BE2C (cell line): ENCODE results near the gene MTFR1L.
A peak's percentile ranks its signal among the peaks of the same experiment; 100 is the strongest.

Source experiments
- DNase-seq: peaks from one replicate; pipeline ENCODE4 v3.0.0-alpha.2; 2020
- H3K27me3 ChIP-seq: fragments of 250-450 bp; sonication (Bioruptor Pico); 2 replicates; pipeline ENCODE4 v1.5.1; 2020; ENCODE audit warnings: mild to moderate bottlenecking
- H3K36me3 ChIP-seq: fragments of 250-450 bp; sonication (Bioruptor Pico); 2 replicates; pipeline ENCODE4 v1.5.1; 2020; ENCODE audit warnings: mild to moderate bottlenecking
- H3K4me1 ChIP-seq: fragments of 250-450 bp; sonication (Bioruptor Pico); 2 replicates; pipeline ENCODE4 v1.5.1; 2020
- H3K4me3 ChIP-seq: 2 replicates; pipeline ENCODE4 v1.5.1; 2011; ENCODE audit warnings: low read depth, low read length
- H3K9me3 ChIP-seq: fragments of 250-450 bp; sonication (Bioruptor Pico); 2 replicates; pipeline ENCODE4 v1.5.1; 2020
- CTCF ChIP-seq: IDR thresholded peaks from 2 replicates; pipeline ENCODE4 v1.5.1; 2012; ENCODE audit warnings: mild to moderate bottlenecking, low read depth, low read length

MTFR1L gene

GRCh38 chr1:25773441-25774125 is 46.2 kb upstream of the MTFR1L start:
- Histone ChIP-seq H3K4me3 (no peak overlapping the region), H3K9me3 (no peaks in the 10 kb centered on the region), H3K36me3 (no peaks in the 10 kb centered on the region), H3K4me1 (peaks cover 13% of the 10 kb centered on the region), H3K27me3 (no peaks in the 10 kb centered on the region)
- no peak for TF ChIP-seq CTCF
- peak; percentile 42 for DNase-seq

DNA sequence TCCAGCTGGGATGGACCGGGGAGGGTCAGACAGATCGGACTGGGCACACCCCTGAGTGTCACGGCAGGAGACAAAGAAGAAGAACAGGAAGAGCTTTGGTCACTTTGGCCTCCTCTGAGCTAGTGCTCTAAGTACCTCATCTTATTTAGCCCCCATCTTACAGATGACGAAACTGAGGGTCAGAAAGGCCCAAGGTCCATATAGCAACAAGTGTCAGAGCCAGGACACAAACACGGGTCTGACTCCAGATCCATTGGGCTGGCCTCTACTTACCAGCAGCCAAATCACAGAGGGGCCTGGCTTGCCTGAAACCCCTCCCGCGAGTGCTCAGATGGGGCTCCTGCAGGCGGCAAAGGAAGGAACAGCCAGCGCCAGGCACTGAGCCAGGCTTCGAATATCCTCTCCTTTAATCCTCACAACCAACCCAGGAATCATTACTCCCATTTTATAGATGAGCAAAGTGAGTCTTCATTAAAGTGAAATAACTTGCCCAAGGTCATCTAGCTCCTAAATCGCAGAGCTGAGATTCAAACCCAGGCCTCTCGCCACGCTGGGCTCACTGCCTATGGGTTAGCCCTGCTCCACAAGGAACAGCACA is 45.4 kb upstream of the MTFR1L start:
- H3K4me3 ChIP-seq, result no peak overlapping the region
- no peaks in the 10 kb centered on the region for H3K9me3 ChIP-seq
- no peaks in the 10 kb centered on the region for H3K27me3 ChIP-seq
- peaks cover 13% of the 10 kb centered on the region for H3K4me1 ChIP-seq
- no peak for DNase-seq
- no peaks in the 10 kb centered on the region for H3K36me3 ChIP-seq
- TF ChIP-seq CTCF, result no peak

DNA sequence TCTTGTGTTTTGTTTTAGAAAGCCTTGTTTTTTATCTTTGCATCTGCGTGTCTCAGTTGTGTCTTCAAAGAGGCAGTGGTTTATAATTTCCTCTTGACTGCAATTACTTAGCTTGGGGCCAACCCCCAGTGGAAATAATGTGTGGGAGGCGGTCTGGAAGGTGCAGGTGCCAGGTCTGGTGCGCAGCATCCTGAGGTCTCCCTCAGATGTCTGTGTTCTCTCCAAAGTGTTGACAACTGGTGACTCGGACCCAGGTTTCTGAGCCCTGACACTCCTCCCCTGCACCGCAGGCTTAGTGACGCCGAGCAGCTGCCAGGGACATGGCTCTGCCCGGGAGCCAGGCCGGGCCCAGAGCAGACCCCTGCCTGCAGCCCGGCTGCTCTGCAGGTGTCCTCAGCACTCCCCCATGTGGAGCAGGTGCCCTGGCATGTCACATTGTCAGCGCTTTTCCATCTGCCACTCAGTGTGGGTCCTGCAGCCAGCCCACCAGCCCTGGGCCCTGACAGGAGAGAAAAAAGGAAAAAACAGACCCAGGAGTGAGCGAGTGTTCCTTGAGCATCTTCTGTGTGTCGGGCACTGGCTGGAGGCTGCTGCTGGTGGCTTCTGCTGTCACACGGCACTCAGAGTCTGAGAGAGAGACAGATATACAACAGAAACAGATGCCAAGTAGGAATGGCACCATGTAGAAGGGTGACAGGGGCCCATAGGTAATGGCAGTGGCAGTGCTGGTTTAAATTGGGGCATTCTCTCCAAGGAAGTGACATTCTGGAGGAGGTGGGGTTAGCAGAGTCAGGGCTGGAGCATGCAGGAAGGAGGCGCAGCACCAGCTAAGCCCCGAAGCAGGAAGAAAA is 44.6 kb upstream of the MTFR1L start:
- Histone ChIP-seq H3K4me1 (peaks cover 13% of the 10 kb centered on the region), H3K4me3 (no peak overlapping the region), H3K27me3 (no peaks in the 10 kb centered on the region), H3K36me3 (no peaks in the 10 kb centered on the region), H3K9me3 (no peaks in the 10 kb centered on the region)
- DNase-seq, result peak; percentile 84
- 0 out of 2 replicates have a peak, but pooled peaks have one; percentile 11 for TF ChIP-seq CTCF

- DNase-seq, result no peak
- H3K36me3 ChIP-seq, result no peaks in the 10 kb centered on the region
- peaks cover 5% of the 10 kb centered on the region for H3K4me1 ChIP-seq
- H3K4me3 ChIP-seq, result no peak overlapping the region
- no peaks in the 10 kb centered on the region for H3K27me3 ChIP-seq
- no peaks in the 10 kb centered on the region for H3K9me3 ChIP-seq
- no peak for TF ChIP-seq CTCF
Observed at GRCh38 chr1:25779388-25779787, 40.4 kb upstream of the MTFR1L start.

DNA sequence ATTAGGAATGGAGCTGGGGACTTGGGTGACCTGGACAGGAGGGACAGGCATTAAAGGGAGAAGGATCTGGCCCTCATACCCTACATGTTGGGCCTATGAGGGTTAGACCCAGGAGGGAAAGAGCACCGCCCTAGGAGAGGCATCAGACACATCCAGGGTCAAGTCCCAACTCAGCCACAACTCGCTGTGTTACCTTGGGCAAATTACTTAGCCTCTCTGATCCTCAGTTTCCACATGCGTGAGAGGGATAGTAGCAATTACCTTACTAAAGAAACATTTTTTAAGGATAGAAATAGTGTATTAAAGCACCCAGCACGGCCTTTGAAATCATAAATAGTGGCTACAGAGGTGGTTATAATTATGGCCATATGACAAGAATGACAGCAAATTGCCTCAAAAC is 39.9 kb upstream of the MTFR1L start:
- TF ChIP-seq CTCF, result no peak
- Histone ChIP-seq H3K4me3 (no peak overlapping the region), H3K36me3 (no peaks in the 10 kb centered on the region), H3K9me3 (no peaks in the 10 kb centered on the region), H3K27me3 (no peaks in the 10 kb centered on the region), H3K4me1 (peaks cover 5% of the 10 kb centered on the region)
- no peak for DNase-seq
